CD4-positive, alpha-beta T cell treated with Interleukin-6 at 100 ng/mL for 8 hours (primary cell): ENCODE data around the gene JKAMP.
"Not testable (repeated sequence)": the region's sequence is repeated elsewhere in the genome, so short reads cannot be mapped to it uniquely, and the experiment has no call there.

Experiments used
- DNase-seq: peaks from one replicate; pipeline ENCODE4 v3.0.0-alpha.2; 2020; ENCODE audit warnings: mixed read lengths, low spot score

Gene JKAMP

GRCh38 chr14:59483819-59484638, at the start of gene JKAMP, which contains the start of gene L3HYPDH:
TSS of gene JKAMP (plus strand) at chr14:59484517. CDS start at chr14:59484590, 73 bp downstream.
TSS of gene L3HYPDH (minus strand) at chr14:59484408. CDS start at chr14:59484316, 92 bp downstream.
- peak; percentile 96 for DNase-seq

- DNase-seq: no peak
Observed at GRCh38 chr14:59435101-59435500, 49.2 kb upstream of the JKAMP start.

GRCh38 chr14:59435987-59436386, 48.3 kb upstream of the JKAMP start:
- no peak for DNase-seq

- no peak for DNase-seq
Observed at GRCh38 chr14:59438195-59438647, 46.1 kb upstream of the JKAMP start.

GRCh38 chr14:59439256-59439965, 44.9 kb upstream of the JKAMP start:
- no peak for DNase-seq

- not testable (repeated sequence) for DNase-seq
Observed at GRCh38 chr14:59448673-59449072, 35.6 kb upstream of the JKAMP start.

- DNase-seq: no peak
Observed at GRCh38 chr14:59450716-59451115, 33.6 kb upstream of the JKAMP start.

GRCh38 chr14:59451849-59452248, 32.5 kb upstream of the JKAMP start:
- no peak for DNase-seq

- no peak for DNase-seq
Observed at GRCh38 chr14:59454139-59454538, 30.2 kb upstream of the JKAMP start.

GRCh38 chr14:59455411-59455810, 28.9 kb upstream of the JKAMP start:
- no peak for DNase-seq

GRCh38 chr14:59458486-59458885, 25.8 kb upstream of the JKAMP start:
- DNase-seq: no peak

- DNase-seq: no peak
Observed at GRCh38 chr14:59460378-59460777, 23.9 kb upstream of the JKAMP start.

GRCh38 chr14:59461891-59462290, 22.4 kb upstream of the JKAMP start:
- no peak for DNase-seq

- peak; percentile 4 for DNase-seq
Observed at GRCh38 chr14:59463787-59464485, 20.4 kb upstream of the JKAMP start.

GRCh38 chr14:59464486-59465315, 19.6 kb upstream of the JKAMP start:
- DNase-seq: peak; percentile 31

GRCh38 chr14:59465316-59466135, 18.8 kb upstream of the JKAMP start, which contains the start of gene GPR135:
TSS of gene GPR135 (minus strand) at chr14:59465380. CDS start at chr14:59465226, 154 bp downstream.
- peak; percentile 11 for DNase-seq

GRCh38 chr14:59474172-59474571, 10.1 kb upstream of the JKAMP start:
- no peak for DNase-seq

- DNase-seq: no peak
Observed at GRCh38 chr14:59475709-59476108, 8.6 kb upstream of the JKAMP start.

GRCh38 chr14:59478540-59478939, 5.8 kb upstream of the JKAMP start:
- DNase-seq: no peak

- DNase-seq: no peak
Observed at GRCh38 chr14:59480166-59480565, 4.2 kb upstream of the JKAMP start.

- DNase-seq: no peak
Observed at GRCh38 chr14:59481407-59481806, 2.9 kb upstream of the JKAMP start.
